PC-9 (cell line): ENCODE data around the gene CDH18. TPM values are rescaled to one million over a fixed set of nuclear protein-coding genes. Genes with fewer than 3 reads are reported as not detected.

Experiments
- BruUV-seq: library from RNA; stranded (reverse); fragments of 400-500 nt; replicated peaks from 2 replicates; lab custom pipeline; 2021; lab: Mats Ljungman, UMichigan
- CTCF ChIA-PET: fragments of 300-600 bp; sonication (Branson Sonifier 250); formaldehyde crosslinking; loops from one replicate; lab custom pipeline; 2022; ENCODE audit warnings: antibody characterized with exemption; lab: Charles Lee
- POLR2A ChIA-PET: fragments of 300-600 bp; sonication (Branson Sonifier 250); formaldehyde crosslinking; loops from one replicate; lab custom pipeline; 2022; ENCODE audit warnings: antibody characterized with exemption; ENCODE audit not compliant: unreplicated experiment; lab: Charles Lee
- DNase-seq, 2 experiments: peaks; one replicate each; pipeline versions ENCODE4 v3.0.0 to v3.0.0-alpha.2; 2015 to 2022; ENCODE audit warnings: mixed read lengths in 1 of 2
- H2AFZ ChIP-seq: fragments of 200-600 bp; sonication (generic); 2 replicates; pipeline ENCODE4 v1.8.1; 2017; ENCODE audit warnings: antibody characterized with exemption
- H3F3A ChIP-seq: fragments of 200-600 bp; sonication (generic); 2 replicates; pipeline ENCODE4 v1.8.1; 2017; ENCODE audit warnings: antibody characterized with exemption, mild to moderate bottlenecking, low read depth; ENCODE audit not compliant: insufficient read depth
- H3K27ac ChIP-seq: fragments of 200-600 bp; sonication (generic); 2 replicates; pipeline ENCODE4 v1.6.1; 2016; ENCODE audit warnings: mixed run types
- H3K27me3 ChIP-seq: fragments of 200-600 bp; sonication (generic); 2 replicates; pipeline ENCODE4 v1.6.1; 2016; ENCODE audit warnings: low read depth, mixed run types; ENCODE audit not compliant: insufficient read depth
- H3K36me3 ChIP-seq: fragments of 200-600 bp; sonication (generic); 2 replicates; pipeline ENCODE4 v1.6.1; 2016; ENCODE audit warnings: low read depth, mixed run types
- H3K4me1 ChIP-seq: fragments of 200-600 bp; sonication (generic); replicated peaks from 2 replicates; pipeline ENCODE4 v1.6.1; 2016; ENCODE audit warnings: mixed run types; ENCODE audit not compliant: insufficient read depth
- H3K4me2 ChIP-seq: fragments of 200-600 bp; sonication (generic); 2 replicates; pipeline ENCODE4 v1.6.1; 2017; ENCODE audit warnings: mixed run types
- H3K4me3 ChIP-seq: fragments of 200-600 bp; sonication (generic); 2 replicates; pipeline ENCODE4 v1.6.1; 2016; ENCODE audit warnings: mixed run types
- H3K79me2 ChIP-seq: fragments of 200-600 bp; sonication (generic); 2 replicates; pipeline ENCODE4 v1.6.1; 2017; ENCODE audit warnings: low read depth, mixed run types
- H3K9me2 ChIP-seq: fragments of 200-600 bp; sonication (generic); 2 replicates; pipeline ENCODE4 v1.8.1; 2017; ENCODE audit warnings: mild to moderate bottlenecking; ENCODE audit not compliant: insufficient read depth
- H3K9me3 ChIP-seq: fragments of 200-600 bp; sonication (generic); 2 replicates; pipeline ENCODE4 v1.8.1; 2016; ENCODE audit warnings: low read depth; ENCODE audit not compliant: insufficient read depth
- H4K20me1 ChIP-seq: fragments of 200-600 bp; sonication (generic); 2 replicates; pipeline ENCODE4 v1.8.1; 2017; ENCODE audit not compliant: insufficient read depth
- CTCF ChIP-seq: fragments of 200-600 bp; sonication (generic); conservative IDR thresholded peaks from 2 replicates; pipeline ENCODE4 v1.6.1; 2017; ENCODE audit warnings: mixed run types, antibody characterized with exemption, mild to moderate bottlenecking, moderate library complexity
- EZH2 ChIP-seq: fragments of 200-600 bp; sonication (generic); IDR thresholded peaks from 2 replicates; pipeline ENCODE4 v1.8.0; 2017; ENCODE audit warnings: antibody characterized with exemption, low read depth
- intact Hi-C: fragments of 100-400 bp; cut with micrococcal nuclease; formaldehyde crosslinking; loops from one replicate; pipeline ENCODE4 v1.10.0; 2022; ENCODE audit not compliant: unreplicated experiment
- total RNA-seq: library from RNA; stranded (reverse); gene quantifications from 2 replicates; pipeline ENCODE4 v1.2.3, GENCODE V29; 2021

CDH18 gene
- total RNA-seq, 1 experiment from 2014 or later = not detected

GRCh38 chr5:19487480-19487879 lies 500.5 kb downstream of the CDH18 start:
- DNase-seq = no peak
- Histone ChIP-seq H2AFZ (no peak overlapping the region), H3K79me2 (no peaks in the 10 kb centered on the region), H3K4me1 (no peaks in the 10 kb centered on the region), H3K4me2 (no peak overlapping the region), H3K4me3 (no peak overlapping the region), H3K9me2 (no peaks in the 10 kb centered on the region), H3K27ac (no peak overlapping the region), H3F3A (no peaks in the 10 kb centered on the region), H4K20me1 (no peaks in the 10 kb centered on the region), H3K27me3 (no peaks in the 10 kb centered on the region), H3K36me3 (no peaks in the 10 kb centered on the region), H3K9me3 (no peaks in the 10 kb centered on the region)
- POLR2A ChIA-PET = interaction anchor here (0.9 kb wide), 1 partner anchor 461 kb away, joined by 4 read pairs; no protein-coding TSS in a partner anchor
- CTCF ChIA-PET = no interaction called here
- TF ChIP-seq EZH2 (no peak), CTCF (no peak)
- intact Hi-C loops = no loop called here
- no TSS peak for BruUV-seq

- H3F3A ChIP-seq = no peaks in the 10 kb centered on the region; the same call in 1 of the 2 replicates
- POLR2A ChIA-PET = no interaction called here
- H3K4me2 ChIP-seq = no peak overlapping the region
- CTCF ChIA-PET = interaction anchor here (0.6 kb wide), 1 partner anchor 1164 kb away, joined by 3 read pairs; no protein-coding TSS in a partner anchor
- H3K27ac ChIP-seq = no peak overlapping the region
- H3K36me3 ChIP-seq = no peaks in the 10 kb centered on the region
- H3K9me3 ChIP-seq = no peaks in the 10 kb centered on the region
- intact Hi-C loops = no loop called here
- H3K9me2 ChIP-seq = 0 out of 2 replicates have a peak, but pooled peaks cover 6% of the 10 kb centered on the region
- H3K4me3 ChIP-seq = no peak overlapping the region
- H4K20me1 ChIP-seq = no peaks in the 10 kb centered on the region
- no peak for DNase-seq
- no TSS peak for BruUV-seq
- H3K27me3 ChIP-seq = no peaks in the 10 kb centered on the region
- no peak for TF ChIP-seq CTCF
- no peak for TF ChIP-seq EZH2
- no peak overlapping the region for H2AFZ ChIP-seq
- no peaks in the 10 kb centered on the region for H3K4me1 ChIP-seq
- H3K79me2 ChIP-seq = no peaks in the 10 kb centered on the region
These were observed 508.4 kb downstream of the CDH18 start for GRCh38 chr5:19479562-19479961.

- Histone ChIP-seq H2AFZ (no peak overlapping the region), H3K36me3 (no peaks in the 10 kb centered on the region), H3K27ac (no peak overlapping the region), H3K4me1 (no peaks in the 10 kb centered on the region), H3K9me2 (no peaks in the 10 kb centered on the region), H4K20me1 (no peaks in the 10 kb centered on the region), H3F3A (no peaks in the 10 kb centered on the region), H3K4me2 (no peak overlapping the region), H3K79me2 (no peaks in the 10 kb centered on the region), H3K4me3 (no peak overlapping the region), H3K27me3 (no peaks in the 10 kb centered on the region), H3K9me3 (no peaks in the 10 kb centered on the region)
- intact Hi-C loops = no loop called here
- ChIA-PET POLR2A (no interaction called here), CTCF (no interaction called here)
- no peak for TF ChIP-seq EZH2
- TF ChIP-seq CTCF = no peak
- no TSS peak for BruUV-seq
- DNase-seq = no peak
These were observed 526.0 kb downstream of the CDH18 start for GRCh38 chr5:19462019-19462418.
